HepG2 (cell line): Measurements from ENCODE around the gene TGFBR1. TPM values are rescaled to one million over a fixed set of nuclear protein-coding genes. Genes with fewer than 3 reads are reported as not detected.

ENCODE experiments used
- ATAC-seq: fragments of 200-7000 bp; cut with Tn5 transposase; 3 replicates; pipeline ENCODE4 v1.9.1; 2020; ENCODE audit warnings: mild to moderate bottlenecking, moderate library complexity
- BruUV-seq: library from RNA; stranded (reverse); fragments of 400-500 nt; replicated peaks from 2 replicates; lab custom pipeline; 2021; lab: Mats Ljungman, UMichigan
- CTCF ChIA-PET: fragments of 300-600 bp; formaldehyde crosslinking; extraction: SDS; loops from one replicate; lab custom pipeline; 2021; ENCODE audit warnings: low total read pairs, inconsistent platforms, low intra/inter-chr PET ratio; lab: Yijun Ruan, JAX
- POLR2A ChIA-PET: fragments of 350-600 bp; sonication (Branson Sonifier 250); formaldehyde crosslinking; loops from one replicate; lab custom pipeline; 2020; ENCODE audit warnings: antibody characterized with exemption, inconsistent platforms; lab: Yijun Ruan, JAX
- DNase-seq: peaks from one replicate; pipeline ENCODE4 v3.0.0-alpha.2; 2015; ENCODE audit warnings: low spot score
- FAIRE-seq: peaks from 3 replicates; lab custom pipeline; 2011; peaks lifted over from hg19 to GRCh38; lab: Jason Lieb, UNC
- H2AFZ ChIP-seq: one replicate; pipeline ENCODE4 v1.6.1; 2011; ENCODE audit warnings: low read length, inconsistent platforms
- H3K27ac ChIP-seq: fragments of 300-600 bp; 3 replicates; pipeline ENCODE4 v1.8.0; 2011; ENCODE audit warnings: mixed run types, mild to moderate bottlenecking, mixed read lengths, low read length, inconsistent platforms; ENCODE audit not compliant: insufficient read depth; ENCODE audit errors: extremely low read length
- H3K27me3 ChIP-seq, 2 experiments: fragments of 200-600 bp in 1 of 2; 2 replicates in 1 of 2; 3 replicates in 1 of 2; pipeline versions ENCODE4 v1.6.0 to v1.8.0; 2011; ENCODE audit warnings: low read length in 2 of 2, mild to moderate bottlenecking in 2 of 2, moderate library complexity in 2 of 2, inconsistent platforms in 1 of 2; ENCODE audit not compliant: insufficient read depth in 2 of 2, control insufficient read depth in 1 of 2
- H3K36me3 ChIP-seq, 2 experiments: fragments of 200-600 bp in 1 of 2; replicated peaks in 1 of 2; 2 replicates in 1 of 2; 3 replicates in 1 of 2; pipeline versions ENCODE4 v1.5.1 to v1.8.0; 2011; ENCODE audit warnings: low read length in 2 of 2, inconsistent platforms in 1 of 2; ENCODE audit not compliant: insufficient read depth in 2 of 2, control insufficient read depth in 1 of 2
- H3K4me1 ChIP-seq: 2 replicates; pipeline ENCODE4 v1.5.1; 2012; ENCODE audit warnings: low read length, inconsistent platforms; ENCODE audit not compliant: insufficient read depth
- H3K4me2 ChIP-seq: 2 replicates; pipeline ENCODE4 v1.6.0; 2011; ENCODE audit warnings: low read depth, low read length, inconsistent platforms
- H3K4me3 ChIP-seq, 3 experiments: fragments of 200-600 bp in 1 of 3; sonication (generic), shearing (Covaris generic) in 1 of 3; replicated peaks in 1 of 3; 2 replicates each; pipeline ENCODE4 v1.5.1; 2011 to 2016; ENCODE audit warnings: low read length in 3 of 3, inconsistent platforms in 2 of 3, low read depth in 2 of 3, mild to moderate bottlenecking in 2 of 3, control low read depth in 1 of 3, mixed read lengths in 1 of 3; ENCODE audit not compliant: insufficient read depth in 1 of 3
- H3K79me2 ChIP-seq: one replicate; pipeline ENCODE4 v1.6.1; 2011; ENCODE audit warnings: low read length, inconsistent platforms; ENCODE audit not compliant: insufficient read depth
- H3K9ac ChIP-seq: 2 replicates; pipeline ENCODE4 v1.6.0; 2011; ENCODE audit warnings: mild to moderate bottlenecking, low read depth, low read length, inconsistent platforms; ENCODE audit not compliant: insufficient read depth
- H3K9me3 ChIP-seq: 2 replicates; pipeline ENCODE4 v1.5.1; 2012; ENCODE audit warnings: mild to moderate bottlenecking, low read length
- H4K20me1 ChIP-seq: 2 replicates; pipeline ENCODE4 v1.6.0; 2011; ENCODE audit warnings: inconsistent platforms, mild to moderate bottlenecking, low read length, moderate library complexity; ENCODE audit not compliant: insufficient read depth
- CBX5 ChIP-seq: sonication (generic); formaldehyde crosslinking; IDR thresholded peaks from 2 replicates; pipeline ENCODE4 v1.4.0; 2020; ENCODE audit warnings: missing genetic modification reagents, borderline replicate concordance
- CREB1 ChIP-seq, 2 experiments: fragments of 450-650 bp in 1 of 2; IDR thresholded peaks; 2 replicates each; pipeline ENCODE4 v1.6.1; 2016 to 2017; ENCODE audit warnings: control low read depth in 1 of 2, mild to moderate bottlenecking in 1 of 2, missing compliant biosample characterization in 1 of 2, missing genetic modification characterization in 1 of 2
- MTA3 ChIP-seq: sonication (generic); formaldehyde crosslinking; IDR thresholded peaks from 2 replicates; pipeline ENCODE4 v1.4.0; 2020; ENCODE audit warnings: missing genetic modification reagents
- NR2F6 ChIP-seq, 2 experiments: IDR thresholded peaks; 2 replicates each; pipeline ENCODE4 v1.6.1; 2016; ENCODE audit warnings: antibody characterized with exemption in 1 of 2, mild to moderate bottlenecking in 1 of 2
- SALL2 ChIP-seq: sonication (generic); formaldehyde crosslinking; IDR thresholded peaks from 2 replicates; pipeline ENCODE4 v1.8.1; 2023; ENCODE audit warnings: mild to moderate bottlenecking, missing genetic modification reagents, inconsistent platforms
- SMYD3 ChIP-seq: sonication (generic); formaldehyde crosslinking; IDR thresholded peaks from 2 replicates; pipeline ENCODE4 v1.8.1; 2023; ENCODE audit warnings: mild to moderate bottlenecking, missing genetic modification reagents
- THYN1 ChIP-seq: sonication (generic); formaldehyde crosslinking; IDR thresholded peaks from 2 replicates; pipeline ENCODE4 v1.8.1; 2023; ENCODE audit warnings: low read depth, mild to moderate bottlenecking, moderate library complexity, missing genetic modification reagents, borderline replicate concordance
- ZMYM4 ChIP-seq: sonication (generic); formaldehyde crosslinking; IDR thresholded peaks from 2 replicates; pipeline ENCODE4 v1.8.1; 2023; ENCODE audit warnings: mild to moderate bottlenecking, missing genetic modification reagents
- ZNF235 ChIP-seq: sonication (generic); formaldehyde crosslinking; IDR thresholded peaks from 2 replicates; pipeline ENCODE4 v1.8.1; 2023; ENCODE audit warnings: mild to moderate bottlenecking, missing genetic modification reagents, borderline replicate concordance
- ZNF605 ChIP-seq: sonication (generic); formaldehyde crosslinking; IDR thresholded peaks from 2 replicates; pipeline ENCODE4 v1.8.0; 2022; ENCODE audit warnings: mild to moderate bottlenecking, missing genetic modification reagents
- ZNF713 ChIP-seq: sonication (generic); formaldehyde crosslinking; IDR thresholded peaks from 2 replicates; pipeline ENCODE4 v1.4.0; 2020; ENCODE audit warnings: mild to moderate bottlenecking, missing genetic modification reagents
- ZSCAN9 ChIP-seq: IDR thresholded peaks from 2 replicates; pipeline ENCODE4 v1.6.1; 2016; ENCODE audit warnings: borderline replicate concordance
- WGBS: methylation state at CpG from one replicate; pipeline ENCODE4 v1.1.6; 2017; ENCODE audit warnings: low lambda C conversion rate; 5-methylcytosine and 5-hydroxymethylcytosine counted together
- in situ Hi-C: cut with HindIII; loops from 2 replicates; pipeline ENCODE4 v1.10.0; 2017; ENCODE audit warnings: low pct_unique_long_range_greater_than_20kb; ENCODE audit not compliant: extremely low pct_ligation_motif_present
- intact Hi-C: fragments of 100-400 bp; cut with micrococcal nuclease; formaldehyde crosslinking; loops from one replicate; pipeline ENCODE4 v1.10.0; 2022; ENCODE audit not compliant: unreplicated experiment
- polyA plus RNA-seq, 8 experiments: library from polyadenylated mRNA; depleted of rRNA in 3 of 8; stranded (reverse) in 7 of 8; unstranded in 1 of 8; fragments of >200 nt; fragmentation: Illumina TruSeq in 4 of 8; extraction: Trizol in 4 of 8; gene quantifications; 2 replicates each; pipeline versions ENCODE4 v1.2.1 to v1.2.3, GENCODE V29; 2011 to 2016; ENCODE audit warnings: low read depth in 4 of 8, missing spikeins in 1 of 8, mixed read lengths in 1 of 8; ENCODE audit not compliant: insufficient read depth in 1 of 8
- total RNA-seq, 5 experiments: library from RNA; depleted of rRNA; stranded (reverse); fragments of >200 nt; fragmentation: Illumina TruSeq; extraction: Trizol; gene quantifications; 2 replicates each; pipeline ENCODE4 v1.2.3, GENCODE V29; 2016; ENCODE audit warnings: low read depth in 1 of 5
- TF ChIP-seq, protein P1 (sequence below): sonication (generic); formaldehyde crosslinking; IDR thresholded peaks from 2 replicates; pipeline ENCODE4 v1.4.0; 2020; ENCODE audit warnings: mild to moderate bottlenecking, missing genetic modification reagents
- TF ChIP-seq, protein P2 (sequence below): IDR thresholded peaks from 2 replicates; pipeline ENCODE4 v1.6.1; 2016

The TGFBR1 gene
- total and polyA plus RNA-seq, 2 of the 13 experiments (the other 11 are each of a cell fraction or from before 2014, with no cell fraction given) = 16.8 to 23.9 TPM

DNA sequence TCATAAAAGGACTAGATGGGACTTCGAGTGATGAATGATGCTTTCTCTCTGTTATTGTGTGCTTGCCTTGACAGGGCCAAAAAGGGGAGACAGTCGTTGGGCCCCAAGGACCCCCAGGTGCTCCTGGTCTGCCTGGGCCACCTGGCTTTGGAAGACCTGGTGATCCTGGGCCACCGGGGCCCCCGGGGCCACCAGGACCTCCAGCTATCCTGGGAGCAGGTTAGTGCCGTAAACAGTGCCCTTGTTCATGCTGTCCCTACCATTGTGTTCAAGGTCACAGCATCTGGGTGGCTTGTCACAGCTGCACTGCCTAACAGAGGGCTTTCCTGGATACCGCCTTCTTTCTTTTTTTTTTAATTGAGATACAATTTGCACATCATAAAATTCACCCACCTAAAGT is 48.7 kb upstream of the TGFBR1 start:
- intact Hi-C loops = no loop called here
- in situ Hi-C loops = no loop called here
- 38% methylated on average over 3 of the region's 6 CpGs for WGBS
- H3K36me3 ChIP-seq = no peaks in the 10 kb centered on the region
- no peak for ATAC-seq
- no peaks in the 10 kb centered on the region for H4K20me1 ChIP-seq
- no TSS peak for BruUV-seq
- no peak overlapping the region for H2AFZ ChIP-seq
- TF ChIP-seq ZNF713 (CRISPR knock-in tag) = no peak
- TF ChIP-seq, all 625 proteins: peak for 0
- DNase-seq (no peak), FAIRE-seq (no peak)
- no peak overlapping the region for H3K27ac ChIP-seq
- ChIA-PET POLR2A (no interaction called here), CTCF (no interaction called here)
- H3K27me3 ChIP-seq = peaks cover 0 to 6% of the 10 kb centered on the region in 2 experiments; a peak in 2 of 5 replicates
- no peaks in the 10 kb centered on the region for H3K9me3 ChIP-seq
- no peak overlapping the region for H3K4me3 ChIP-seq
- H3K79me2 ChIP-seq = no peaks in the 10 kb centered on the region
- H3K4me1 ChIP-seq = no peaks in the 10 kb centered on the region; the same call in 1 of the 2 replicates
- no peak overlapping the region for H3K4me2 ChIP-seq
- H3K9ac ChIP-seq = no peak overlapping the region

DNA sequence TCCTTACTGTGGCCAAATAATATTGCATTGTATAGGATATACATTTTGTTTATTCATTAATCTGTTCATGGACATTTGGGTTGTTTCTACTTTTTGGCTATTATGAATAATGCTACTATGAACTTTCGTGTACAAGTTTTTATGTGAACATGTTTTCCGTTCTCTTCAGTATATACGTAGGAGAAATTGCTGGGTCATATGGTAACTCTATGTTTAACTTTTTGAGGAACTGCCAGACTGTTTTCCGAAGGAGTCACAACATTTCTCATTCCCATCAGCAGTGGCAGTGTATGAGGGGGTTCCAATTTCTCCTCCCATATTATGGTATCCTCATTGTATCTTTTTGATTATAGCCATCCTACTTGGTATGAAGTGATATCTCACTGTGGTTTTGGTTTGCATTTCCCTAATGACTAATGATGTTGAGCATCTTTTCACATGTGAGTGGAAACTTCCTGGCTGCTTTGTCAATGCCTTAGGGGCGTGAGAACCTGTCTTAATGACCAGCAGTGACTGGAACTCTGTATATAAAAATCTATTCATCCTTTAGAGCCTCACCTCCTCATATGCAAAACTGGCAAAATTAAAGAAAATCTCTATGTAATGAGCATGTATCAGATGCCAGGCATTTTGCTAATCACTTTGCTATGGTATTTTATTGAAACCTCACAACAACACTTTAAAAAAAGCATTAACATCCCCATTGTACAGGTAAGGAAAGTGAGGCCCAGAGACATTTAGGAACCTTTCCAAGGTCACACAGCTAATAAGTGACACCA is 47.8 kb upstream of the TGFBR1 start:
- in situ Hi-C loops (no loop called here), intact Hi-C loops (no loop called here)
- DNase-seq (no peak), FAIRE-seq (no peak), ATAC-seq (no peak)
- Histone ChIP-seq H3K9ac (no peak overlapping the region), H4K20me1 (no peaks in the 10 kb centered on the region), H3K27me3 (peaks cover 0 to 3% of the 10 kb centered on the region in 2 experiments; a peak in 2 of 5 replicates), H2AFZ (no peak overlapping the region), H3K4me1 (no peaks in the 10 kb centered on the region; the same call in 1 of the 2 replicates), H3K9me3 (no peaks in the 10 kb centered on the region), H3K4me3 (no peak overlapping the region), H3K4me2 (no peak overlapping the region), H3K36me3 (no peaks in the 10 kb centered on the region), H3K27ac (no peak overlapping the region), H3K79me2 (no peaks in the 10 kb centered on the region)
- CTCF ChIA-PET = no interaction called here
- WGBS = 19% methylated on average over 5 of the region's 5 CpGs
- no TSS peak for BruUV-seq
- POLR2A ChIA-PET = no interaction called here
- no peak for TF ChIP-seq SALL2 (CRISPR knock-in tag)
- no peak for TF ChIP-seq CBX5 (CRISPR knock-in tag)
- no peak for TF ChIP-seq ZMYM4 (CRISPR knock-in tag)
- TF ChIP-seq NR2F6 (IDR thresholded peaks at IDR 0.05) = no peak
- no peak for TF ChIP-seq NR2F6 (CRISPR knock-in tag; IDR thresholded peaks at IDR 0.05)
- TF ChIP-seq THYN1 = no peak
- TF ChIP-seq ZSCAN9 (CRISPR knock-in tag) = no peak
- TF ChIP-seq, protein P1, sequence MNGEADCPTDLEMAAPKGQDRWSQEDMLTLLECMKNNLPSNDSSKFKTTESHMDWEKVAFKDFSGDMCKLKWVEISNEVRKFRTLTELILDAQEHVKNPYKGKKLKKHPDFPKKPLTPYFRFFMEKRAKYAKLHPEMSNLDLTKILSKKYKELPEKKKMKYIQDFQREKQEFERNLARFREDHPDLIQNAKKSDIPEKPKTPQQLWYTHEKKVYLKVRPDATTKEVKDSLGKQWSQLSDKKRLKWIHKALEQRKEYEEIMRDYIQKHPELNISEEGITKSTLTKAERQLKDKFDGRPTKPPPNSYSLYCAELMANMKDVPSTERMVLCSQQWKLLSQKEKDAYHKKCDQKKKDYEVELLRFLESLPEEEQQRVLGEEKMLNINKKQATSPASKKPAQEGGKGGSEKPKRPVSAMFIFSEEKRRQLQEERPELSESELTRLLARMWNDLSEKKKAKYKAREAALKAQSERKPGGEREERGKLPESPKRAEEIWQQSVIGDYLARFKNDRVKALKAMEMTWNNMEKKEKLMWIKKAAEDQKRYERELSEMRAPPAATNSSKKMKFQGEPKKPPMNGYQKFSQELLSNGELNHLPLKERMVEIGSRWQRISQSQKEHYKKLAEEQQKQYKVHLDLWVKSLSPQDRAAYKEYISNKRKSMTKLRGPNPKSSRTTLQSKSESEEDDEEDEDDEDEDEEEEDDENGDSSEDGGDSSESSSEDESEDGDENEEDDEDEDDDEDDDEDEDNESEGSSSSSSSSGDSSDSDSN (CRISPR knock-in tag) = no peak
- no peak for TF ChIP-seq SMYD3 (CRISPR knock-in tag)
- TF ChIP-seq MTA3 (CRISPR knock-in tag) = no peak
- no peak for TF ChIP-seq ZNF235 (CRISPR knock-in tag)
- TF ChIP-seq, protein P2, sequence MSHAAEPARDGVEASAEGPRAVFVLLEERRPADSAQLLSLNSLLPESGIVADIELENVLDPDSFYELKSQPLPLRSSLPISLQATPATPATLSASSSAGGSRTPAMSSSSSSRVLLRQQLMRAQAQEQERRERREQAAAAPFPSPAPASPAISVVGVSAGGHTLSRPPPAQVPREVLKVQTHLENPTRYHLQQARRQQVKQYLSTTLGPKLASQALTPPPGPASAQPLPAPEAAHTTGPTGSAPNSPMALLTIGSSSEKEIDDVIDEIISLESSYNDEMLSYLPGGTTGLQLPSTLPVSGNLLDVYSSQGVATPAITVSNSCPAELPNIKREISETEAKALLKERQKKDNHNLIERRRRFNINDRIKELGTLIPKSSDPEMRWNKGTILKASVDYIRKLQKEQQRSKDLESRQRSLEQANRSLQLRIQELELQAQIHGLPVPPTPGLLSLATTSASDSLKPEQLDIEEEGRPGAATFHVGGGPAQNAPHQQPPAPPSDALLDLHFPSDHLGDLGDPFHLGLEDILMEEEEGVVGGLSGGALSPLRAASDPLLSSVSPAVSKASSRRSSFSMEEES (CRISPR knock-in tag) = no peak
- TF ChIP-seq CREB1 (IDR thresholded peaks at IDR 0.05) = no peak
- no peak for TF ChIP-seq CREB1 (CRISPR knock-in tag; IDR thresholded peaks at IDR 0.05)
- no peak for TF ChIP-seq ZNF605 (CRISPR knock-in tag)
